Activated B cell treated with CpG ODN at 0.5 μM for 24 hours (primary cell): Measurements from ENCODE around the gene COQ10B. TPM values are rescaled to one million over a fixed set of nuclear protein-coding genes. Genes with fewer than 3 reads are reported as not detected.

ENCODE experiments used
- ATAC-seq: fragments of 200-7000 bp; cut with Tn5 transposase; one replicate; pipeline ENCODE4 v1.10.0; 2021; ENCODE audit warnings: low read depth, mild to moderate bottlenecking, moderate library complexity
- CTCF ChIA-PET: fragments of 350-600 bp; sonication (Branson Sonifier 250); formaldehyde crosslinking; loops from one replicate; lab custom pipeline; 2021; ENCODE audit warnings: antibody characterized with exemption; lab: Charles Lee
- POLR2A ChIA-PET: fragments of 350-600 bp; sonication (Branson Sonifier 250); formaldehyde crosslinking; loops from one replicate; lab custom pipeline; 2021; ENCODE audit warnings: antibody characterized with exemption; lab: Charles Lee
- DNase-seq: peaks from one replicate; pipeline ENCODE4 v3.0.0; 2022
- H3K27ac Mint-ChIP-seq: one replicate; pipeline ENCODE4 v1.8.0; 2020; ENCODE audit warnings: mixed read lengths
- H3K27me3 Mint-ChIP-seq: one replicate; pipeline ENCODE4 v1.8.0; 2021; ENCODE audit warnings: mixed read lengths
- H3K36me3 Mint-ChIP-seq: one replicate; pipeline ENCODE4 v1.8.0; 2021; ENCODE audit warnings: low read depth, mixed read lengths
- H3K4me1 Mint-ChIP-seq: one replicate; pipeline ENCODE4 v1.8.0; 2021; ENCODE audit warnings: mixed read lengths
- H3K4me3 Mint-ChIP-seq: one replicate; pipeline ENCODE4 v1.8.0; 2020; ENCODE audit warnings: mild to moderate bottlenecking, mixed read lengths
- H3K9me3 Mint-ChIP-seq: one replicate; pipeline ENCODE4 v1.8.0; 2020; ENCODE audit warnings: mixed read lengths
- intact Hi-C: fragments of 100-400 bp; cut with micrococcal nuclease; formaldehyde crosslinking; loops from one replicate; pipeline ENCODE4 v1.15.1; 2024
- total RNA-seq: library from RNA; stranded (reverse); gene quantifications from 2 replicates; pipeline ENCODE4 v1.2.3, GENCODE V29; 2022
- TF ChIP-seq, protein P1 (sequence below): fragments of 200-600 bp; IDR thresholded peaks from one replicate; pipeline ENCODE4 v1.8.0; 2022; ENCODE audit warnings: antibody characterized with exemption, mild to moderate bottlenecking

COQ10B gene
- total RNA-seq, 1 donor from 2014 or later = 27.5 TPM

DNA sequence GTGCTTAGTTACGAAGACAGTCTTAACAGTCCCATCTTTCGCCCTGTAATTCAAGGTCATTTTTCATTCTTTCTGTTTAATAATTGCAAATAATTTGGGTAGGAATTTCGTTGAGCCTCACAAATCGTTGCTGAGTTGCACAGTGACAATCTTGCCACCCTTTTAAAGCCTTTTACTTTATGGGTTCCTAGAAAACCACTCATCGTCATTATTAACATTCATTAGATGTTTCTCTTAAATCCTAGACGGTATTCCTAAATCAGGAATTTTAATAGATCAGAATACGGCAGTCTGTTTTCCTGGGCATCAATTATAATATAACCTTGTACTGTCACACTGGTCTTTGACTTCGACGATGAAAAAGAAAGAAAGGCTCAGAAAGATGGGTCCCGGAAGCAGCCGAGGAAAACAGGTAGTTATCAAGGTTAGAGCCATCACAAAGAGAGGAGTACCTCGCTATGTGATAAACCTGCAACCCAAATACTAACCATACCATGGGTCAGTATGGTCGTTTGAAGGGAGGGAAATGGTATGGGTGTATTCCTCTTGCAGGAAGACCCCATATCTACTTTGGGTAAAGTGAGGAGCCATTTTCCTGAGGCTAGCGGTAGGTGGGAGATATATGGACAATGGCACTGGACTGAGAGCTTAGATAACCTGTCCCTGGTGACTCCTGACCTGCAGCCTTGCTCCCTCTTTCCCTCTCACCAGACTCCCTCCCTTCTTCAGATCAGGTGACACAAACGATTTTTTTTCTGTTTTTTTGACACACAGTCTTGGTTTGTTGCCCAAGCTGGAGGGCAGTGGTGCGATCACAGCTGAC is 17.5 kb upstream of the COQ10B start:
- CTCF ChIA-PET = no interaction called here
- Mint-ChIP-seq H3K4me3 (peak overlapping the region; percentile 99), H3K36me3 (peaks cover 26% of the 10 kb centered on the region), H3K27me3 (no peaks in the 10 kb centered on the region), H3K9me3 (no peaks in the 10 kb centered on the region), H3K4me1 (peaks cover 52% of the 10 kb centered on the region), H3K27ac (peak overlapping the region; percentile 100)
- POLR2A ChIA-PET = interaction anchor here (0.6 to 5.5 kb wide), 8 partner anchors 10 to 637 kb away, joined by 3 to 146 read pairs (median 10); partner anchors contain the start of genes COQ10B, GTF3C3, HSPD1 and HSPE1
- TF ChIP-seq, protein P1, sequence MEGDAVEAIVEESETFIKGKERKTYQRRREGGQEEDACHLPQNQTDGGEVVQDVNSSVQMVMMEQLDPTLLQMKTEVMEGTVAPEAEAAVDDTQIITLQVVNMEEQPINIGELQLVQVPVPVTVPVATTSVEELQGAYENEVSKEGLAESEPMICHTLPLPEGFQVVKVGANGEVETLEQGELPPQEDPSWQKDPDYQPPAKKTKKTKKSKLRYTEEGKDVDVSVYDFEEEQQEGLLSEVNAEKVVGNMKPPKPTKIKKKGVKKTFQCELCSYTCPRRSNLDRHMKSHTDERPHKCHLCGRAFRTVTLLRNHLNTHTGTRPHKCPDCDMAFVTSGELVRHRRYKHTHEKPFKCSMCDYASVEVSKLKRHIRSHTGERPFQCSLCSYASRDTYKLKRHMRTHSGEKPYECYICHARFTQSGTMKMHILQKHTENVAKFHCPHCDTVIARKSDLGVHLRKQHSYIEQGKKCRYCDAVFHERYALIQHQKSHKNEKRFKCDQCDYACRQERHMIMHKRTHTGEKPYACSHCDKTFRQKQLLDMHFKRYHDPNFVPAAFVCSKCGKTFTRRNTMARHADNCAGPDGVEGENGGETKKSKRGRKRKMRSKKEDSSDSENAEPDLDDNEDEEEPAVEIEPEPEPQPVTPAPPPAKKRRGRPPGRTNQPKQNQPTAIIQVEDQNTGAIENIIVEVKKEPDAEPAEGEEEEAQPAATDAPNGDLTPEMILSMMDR = no peak
- intact Hi-C loops = loop anchor here (1.0 to 5.0 kb wide), 7 partner anchors 17 to 797 kb away; partner anchors contain the start of genes ANKRD44, CCDC150, COQ10B and HSPE1
- DNase-seq (no peak), ATAC-seq (peak; percentile 2)

GRCh38 chr2:197437380-197437779 is 16.0 kb upstream of the COQ10B start:
- Mint-ChIP-seq H3K27me3 (no peaks in the 10 kb centered on the region), H3K36me3 (peaks cover 19% of the 10 kb centered on the region), H3K9me3 (no peaks in the 10 kb centered on the region), H3K4me3 (no peak overlapping the region), H3K27ac (no peak overlapping the region), H3K4me1 (peaks cover 36% of the 10 kb centered on the region)
- intact Hi-C loops = loop anchor here (5.0 kb wide), 1 partner anchor 240 kb away; no protein-coding TSS in a partner anchor
- ATAC-seq = no peak
- POLR2A ChIA-PET = interaction anchor here (5.5 kb wide), 1 partner anchor 15 kb away, joined by 146 read pairs; the partner anchor contains the start of gene COQ10B
- TF ChIP-seq, protein P1 = no peak
- DNase-seq = no peak
- CTCF ChIA-PET = no interaction called here

DNA sequence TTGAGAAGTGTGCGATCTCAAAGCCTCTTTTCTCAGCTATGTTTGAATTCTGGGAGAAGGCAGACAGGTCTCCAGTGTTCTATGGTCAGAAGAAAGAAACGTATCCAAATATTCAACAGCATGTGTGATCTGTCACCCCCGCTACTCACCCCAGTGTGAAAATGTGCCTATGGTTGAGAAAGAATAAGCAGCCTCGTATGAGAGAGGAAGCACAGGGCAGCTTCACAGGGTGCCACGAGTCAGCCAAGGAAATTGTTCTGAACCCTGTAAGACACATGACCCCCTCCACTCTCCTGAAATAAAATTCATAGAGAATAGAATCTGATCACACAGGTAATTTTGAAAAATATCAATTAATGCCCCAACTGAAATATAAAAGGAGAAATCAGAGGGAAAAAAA is 10.5 kb upstream of the COQ10B start:
- DNase-seq (no peak), ATAC-seq (no peak)
- no peak overlapping the region for H3K4me3 Mint-ChIP-seq
- intact Hi-C loops = no loop called here
- TF ChIP-seq, protein P1 = no peak
- no peaks in the 10 kb centered on the region for H3K4me1 Mint-ChIP-seq
- no peaks in the 10 kb centered on the region for H3K9me3 Mint-ChIP-seq
- ChIA-PET POLR2A (no interaction called here), CTCF (no interaction called here)
- H3K27ac Mint-ChIP-seq = no peak overlapping the region
- no peaks in the 10 kb centered on the region for H3K36me3 Mint-ChIP-seq
- H3K27me3 Mint-ChIP-seq = no peaks in the 10 kb centered on the region

DNA sequence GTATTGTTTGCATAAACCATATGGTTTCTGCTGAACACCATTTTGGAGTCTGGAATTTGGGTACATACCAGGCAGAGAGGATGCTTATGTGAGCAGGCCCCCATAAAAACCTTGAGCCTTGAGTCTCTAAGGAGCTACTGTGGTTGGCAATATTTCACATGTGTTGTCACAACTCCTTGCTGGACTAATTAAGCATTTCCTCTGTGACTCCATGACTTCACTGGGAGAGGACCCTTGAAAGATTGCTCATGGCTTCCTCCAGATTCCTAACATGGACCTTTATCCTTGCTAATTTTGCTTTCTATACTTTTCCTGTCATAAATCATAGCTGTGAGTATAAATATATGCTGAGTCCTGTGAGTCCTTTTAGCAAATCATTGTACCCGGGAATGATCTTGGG is 7.6 kb upstream of the COQ10B start:
- no peak overlapping the region for H3K4me3 Mint-ChIP-seq
- intact Hi-C loops = no loop called here
- DNase-seq = no peak
- H3K36me3 Mint-ChIP-seq = no peaks in the 10 kb centered on the region
- POLR2A ChIA-PET = interaction anchor here (2.4 kb wide), 1 partner anchor 11 kb away, joined by 6 read pairs; the partner anchor contains the start of gene SF3B1
- CTCF ChIA-PET = no interaction called here
- H3K27ac Mint-ChIP-seq = no peak overlapping the region
- H3K4me1 Mint-ChIP-seq = no peaks in the 10 kb centered on the region
- no peak for ATAC-seq
- TF ChIP-seq, protein P1 = no peak
- no peaks in the 10 kb centered on the region for H3K27me3 Mint-ChIP-seq
- no peaks in the 10 kb centered on the region for H3K9me3 Mint-ChIP-seq

- Mint-ChIP-seq H3K9me3 (no peaks in the 10 kb centered on the region), H3K27ac (no peak overlapping the region), H3K36me3 (no peaks in the 10 kb centered on the region), H3K27me3 (no peaks in the 10 kb centered on the region), H3K4me3 (no peak overlapping the region), H3K4me1 (peaks cover 2% of the 10 kb centered on the region)
- no peak for DNase-seq
- intact Hi-C loops = no loop called here
- TF ChIP-seq, protein P1 = no peak
- ATAC-seq = no peak
- ChIA-PET POLR2A (interaction anchor here (2.4 kb wide), 1 partner anchor 12 kb away, joined by 6 read pairs; the partner anchor contains the start of gene SF3B1), CTCF (no interaction called here)
Measured at GRCh38 chr2:197446844-197447243, 6.5 kb upstream of the COQ10B start.
